ENCODE results near the gene PRKCA. TPM values are rescaled to one million over a fixed set of nuclear protein-coding genes. Genes with fewer than 3 reads are reported as not detected.
"Not testable (repeated sequence)": the region's sequence is repeated elsewhere in the genome, so short reads cannot be mapped to it uniquely, and the experiment has no call there.

The PRKCA gene
- total RNA-seq, 2 donors from 2014 or later = 10.9 to 12.4 TPM

DNA sequence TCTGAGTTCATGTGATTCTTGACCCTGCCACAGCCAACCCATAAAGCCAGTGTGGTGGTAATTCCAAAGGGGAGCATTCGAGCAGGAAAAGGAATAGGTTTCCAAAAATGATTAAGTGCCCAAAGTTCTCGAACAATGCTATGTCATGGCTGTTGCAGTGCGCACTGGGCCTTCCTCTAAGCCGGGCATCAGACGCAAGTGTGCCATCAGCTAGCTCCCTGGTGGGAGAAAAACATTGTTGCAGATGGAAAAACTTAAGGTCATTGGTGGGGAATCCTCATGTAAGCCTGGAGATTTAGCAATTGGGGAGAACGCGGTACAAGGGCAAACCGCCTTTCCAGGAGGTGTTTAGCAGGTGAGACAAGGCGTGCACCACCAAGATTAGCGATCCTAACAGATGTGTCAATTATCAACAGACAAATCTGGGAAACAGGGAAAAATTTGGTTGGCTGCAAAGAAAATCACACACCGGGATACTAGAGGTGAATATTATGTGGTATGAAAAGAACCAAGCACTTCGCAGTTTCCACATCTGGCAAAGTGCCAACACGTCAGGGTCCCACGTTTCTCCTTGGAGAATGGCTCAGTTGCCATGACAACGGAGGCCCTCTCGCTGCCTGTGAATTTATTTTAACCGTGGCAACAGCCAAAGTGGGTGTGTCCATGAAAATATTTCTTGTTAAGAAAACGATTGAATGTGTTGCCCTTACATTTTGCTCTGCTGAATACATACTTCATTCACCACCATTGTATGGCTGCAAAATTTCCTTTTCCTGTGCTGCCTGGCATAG is 414.0 kb downstream of the PRKCA start:
- peak; percentile 58 for DNase-seq (ENCODE audit: low spot score)
- intact Hi-C loops (cut with DNase I) = loop anchor here in 1 of 2 donors (5.0 to 10.0 kb wide), 2 partner anchors 191 to 578 kb away; no protein-coding TSS in a partner anchor

GRCh38 chr17:66717641-66718058 is 415.2 kb downstream of the PRKCA start:
- intact Hi-C loops (cut with DNase I) = loop anchor here in 1 of 2 donors (5.0 to 10.0 kb wide), 2 partner anchors 190 to 577 kb away; no protein-coding TSS in a partner anchor
- peak; percentile 46 for DNase-seq (ENCODE audit: low spot score)

DNA sequence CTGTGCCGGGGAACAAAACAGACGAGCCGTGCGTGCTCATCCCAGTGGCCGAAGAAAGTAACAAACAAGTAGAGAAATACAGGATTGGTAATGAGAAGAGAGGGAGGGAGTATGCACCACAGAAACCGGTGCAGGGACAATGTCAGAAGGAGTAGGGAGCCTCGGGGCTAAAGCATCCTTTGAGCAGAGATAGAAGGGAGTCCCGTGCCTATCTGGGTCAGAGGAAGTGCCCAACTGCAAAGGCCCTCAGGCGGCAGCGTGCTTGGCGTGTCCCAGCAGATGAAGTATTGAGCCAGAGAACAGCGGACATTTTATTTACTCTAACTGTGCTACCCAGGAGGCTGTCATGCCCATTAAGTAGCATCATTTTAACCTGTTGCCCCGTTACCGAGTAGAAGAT is 417.6 kb downstream of the PRKCA start:
- peak; percentile 55 for DNase-seq (ENCODE audit: low spot score)
- intact Hi-C loops (cut with DNase I) = loop anchor here in 1 of 2 donors (5.0 kb wide), 1 partner anchor 192 kb away; no protein-coding TSS in a partner anchor

- DNase-seq (ENCODE audit: low spot score) = no peak
- intact Hi-C loops (cut with DNase I) = loop anchor here in 1 of 2 donors (5.0 kb wide), 1 partner anchor 192 kb away; no protein-coding TSS in a partner anchor
Observed at GRCh38 chr17:66720567-66720966, 418.2 kb downstream of the PRKCA start.

DNA sequence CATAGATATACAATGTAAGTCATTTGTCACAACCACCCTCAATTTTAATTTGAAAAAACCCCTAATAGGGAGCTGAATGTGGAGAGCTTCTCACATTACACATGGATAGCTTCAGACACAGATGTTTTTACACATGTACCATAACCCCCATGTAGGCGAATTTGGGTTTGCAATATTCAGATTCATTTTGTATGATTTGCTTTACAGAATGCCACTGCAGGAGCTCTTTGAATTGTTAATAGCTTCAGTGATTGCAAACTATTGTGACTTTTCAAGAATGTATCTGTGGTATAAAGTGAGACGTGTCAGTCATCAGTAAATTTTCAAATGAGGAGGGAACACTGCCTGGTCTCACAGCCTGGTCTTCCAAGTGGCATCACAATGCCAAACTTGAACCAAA is 419.9 kb downstream of the PRKCA start:
- intact Hi-C loops (cut with DNase I) = loop anchor here in 1 of 2 donors (5.0 kb wide), 1 partner anchor 190 kb away; no protein-coding TSS in a partner anchor

GRCh38 chr17:66724581-66725341 is 422.3 kb downstream of the PRKCA start:
- intact Hi-C loops (cut with DNase I) = loop anchor here in 1 of 2 donors (5.0 kb wide), 2 partner anchors 178 to 188 kb away; no protein-coding TSS in a partner anchor
- peak; percentile 74 for DNase-seq (ENCODE audit: low spot score)

More for the DNA sequence above, 419.9 kb downstream of the PRKCA start:
- DNase-seq (ENCODE audit: low spot score) = peak; percentile 3

DNA sequence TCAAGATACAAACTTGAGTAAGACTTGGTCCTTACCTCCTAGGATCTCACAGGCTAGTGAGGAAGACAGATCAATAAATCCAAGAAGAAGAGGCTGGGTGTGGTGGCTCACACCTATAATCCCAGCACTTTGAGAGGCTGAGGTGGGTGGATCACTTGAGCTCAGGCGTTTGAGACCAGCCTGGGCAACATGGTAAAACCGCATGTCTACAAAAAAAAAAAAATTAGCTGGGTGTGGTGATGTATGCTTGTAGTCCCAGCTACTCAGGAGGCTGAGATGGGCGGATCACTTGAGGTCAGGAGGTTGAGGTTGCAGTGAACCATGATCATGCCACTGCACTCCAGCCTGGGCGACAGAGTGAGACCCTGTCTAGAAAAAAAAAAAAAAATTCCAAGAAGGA is 423.0 kb downstream of the PRKCA start:
- intact Hi-C loops (cut with DNase I) = loop anchor here in 1 of 2 donors (5.0 kb wide), 1 partner anchor 177 kb away; no protein-coding TSS in a partner anchor
- not testable (repeated sequence) for DNase-seq (ENCODE audit: low spot score)

DNA sequence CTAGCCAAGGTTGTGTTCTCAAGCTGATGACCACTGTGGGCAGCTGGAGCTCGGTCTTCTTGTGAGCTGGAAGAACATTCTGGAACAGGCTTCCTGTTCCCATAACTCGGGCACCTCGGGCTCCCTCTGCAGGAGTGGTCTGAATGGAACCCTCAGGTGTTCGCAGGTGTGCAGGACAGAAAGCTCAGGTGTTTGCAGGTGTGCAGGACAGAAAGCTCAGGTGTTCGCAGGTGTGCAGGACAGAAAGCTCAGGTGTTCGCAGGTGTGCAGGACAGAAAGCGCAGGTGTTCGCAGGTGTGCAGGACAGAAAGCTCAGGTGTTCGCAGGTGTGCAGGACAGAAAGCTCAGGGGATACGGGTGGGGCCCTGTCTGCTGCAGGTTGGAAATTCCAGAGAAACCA is 423.5 kb downstream of the PRKCA start:
- DNase-seq (ENCODE audit: low spot score) = peak; percentile 43
- intact Hi-C loops (cut with DNase I) = loop anchor here in 1 of 2 donors (5.0 kb wide), 1 partner anchor 176 kb away; no protein-coding TSS in a partner anchor

GRCh38 chr17:66726371-66726770 is 424.0 kb downstream of the PRKCA start:
- intact Hi-C loops (cut with DNase I) = loop anchor here in 1 of 2 donors (5.0 kb wide), 1 partner anchor 176 kb away; no protein-coding TSS in a partner anchor
- peak; percentile 59 for DNase-seq (ENCODE audit: low spot score)

GRCh38 chr17:66726846-66727245 is 424.4 kb downstream of the PRKCA start:
- intact Hi-C loops (cut with DNase I) = loop anchor here in 1 of 2 donors (5.0 kb wide), 1 partner anchor 175 kb away; no protein-coding TSS in a partner anchor
- DNase-seq (ENCODE audit: low spot score) = peak; percentile 60

- DNase-seq (ENCODE audit: low spot score) = peak; percentile 86
- intact Hi-C loops (cut with DNase I) = loop anchor here in 1 of 2 donors (5.0 kb wide), 1 partner anchor 174 kb away; no protein-coding TSS in a partner anchor
Observed at GRCh38 chr17:66727634-66728570, 425.5 kb downstream of the PRKCA start.

DNA sequence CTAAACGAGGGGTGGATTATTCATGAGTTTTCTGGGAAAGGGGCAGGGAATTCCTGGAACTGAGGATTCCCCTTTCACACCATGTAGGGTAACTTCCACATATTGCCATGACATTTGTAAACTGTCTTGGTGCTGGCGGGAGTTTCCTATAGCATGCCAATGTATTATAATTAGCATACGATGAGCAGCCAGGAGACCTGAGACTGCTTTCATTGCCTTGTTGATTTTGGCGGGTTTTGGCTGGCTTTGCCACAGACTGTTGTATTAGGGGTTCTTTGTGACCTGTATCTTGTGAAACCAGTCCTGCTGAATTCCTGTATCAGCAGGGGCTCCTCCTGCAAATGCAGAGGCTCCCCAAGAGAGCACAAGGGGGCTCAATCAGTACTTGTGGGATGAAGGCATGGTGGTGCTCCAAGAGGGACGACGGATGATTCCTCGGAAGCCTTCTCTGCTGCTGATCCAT is 428.1 kb downstream of the PRKCA start:
- DNase-seq (ENCODE audit: low spot score) = peak; percentile 22
- intact Hi-C loops (cut with DNase I) = no loop called here

- peak; percentile 8 for DNase-seq (ENCODE audit: low spot score)
- intact Hi-C loops (cut with DNase I) = no loop called here
Observed at GRCh38 chr17:66733759-66734158, 431.3 kb downstream of the PRKCA start.

DNA sequence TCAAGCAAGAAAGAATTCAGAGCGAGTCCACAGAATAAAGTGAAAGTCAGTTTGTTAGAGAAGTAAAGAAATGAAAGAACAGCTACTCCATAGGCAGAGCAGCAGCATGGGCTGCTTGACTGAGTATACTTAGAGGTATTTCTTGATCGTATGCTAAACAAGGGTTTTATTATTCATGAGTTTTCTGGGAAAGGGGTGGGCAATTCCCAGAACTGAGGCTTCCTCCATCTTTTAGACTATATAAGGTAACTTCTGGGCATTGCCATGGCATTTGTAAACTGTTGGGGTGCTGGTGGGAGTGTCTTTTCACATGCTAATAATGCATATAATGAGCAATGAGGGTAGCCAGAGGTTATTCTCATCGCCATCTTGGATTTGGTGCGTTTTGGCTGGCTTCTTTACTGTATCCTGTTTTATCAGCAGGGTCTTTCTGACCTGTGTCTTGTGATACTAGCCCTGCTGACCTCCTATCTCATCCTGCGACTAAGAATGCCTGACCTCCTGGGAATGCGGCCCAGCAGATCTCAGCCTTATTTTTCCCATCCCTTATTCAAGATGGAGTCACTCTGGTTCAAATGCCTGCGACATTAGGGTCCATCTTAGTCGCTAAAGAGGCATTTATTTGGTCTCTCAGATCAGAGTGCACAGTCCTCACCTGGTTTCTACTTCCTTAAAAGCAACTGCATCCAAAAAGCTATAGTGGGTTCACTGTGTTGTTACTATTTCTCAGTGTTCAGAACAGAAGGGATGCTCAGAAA is 432.0 kb downstream of the PRKCA start:
- intact Hi-C loops (cut with DNase I) = no loop called here

GRCh38 chr17:66737524-66737923 is 435.1 kb downstream of the PRKCA start:
- intact Hi-C loops (cut with DNase I) = no loop called here

More for the DNA sequence above, 432.0 kb downstream of the PRKCA start:
- DNase-seq (ENCODE audit: low spot score) = peak; percentile 1

GRCh38 chr17:66738301-66738700 is 435.9 kb downstream of the PRKCA start:
- intact Hi-C loops (cut with DNase I) = no loop called here
- no peak for DNase-seq (ENCODE audit: low spot score)

More at GRCh38 chr17:66737524-66737923, 435.1 kb downstream of the PRKCA start:
- peak; percentile 89 for DNase-seq (ENCODE audit: low spot score)

- DNase-seq (ENCODE audit: low spot score) = peak; percentile 14
- intact Hi-C loops (cut with DNase I) = no loop called here
Observed at GRCh38 chr17:66739553-66739952, 437.1 kb downstream of the PRKCA start.
